CD4-positive, CD25-positive, alpha-beta regulatory T cell (primary cell): ENCODE results near the gene PHOX2B. TPM values are rescaled to one million over a fixed set of nuclear protein-coding genes. Genes with fewer than 3 reads are reported as not detected.

Experiments used
- ATAC-seq, 2 donors: fragments of 150-1000 bp; cut with Tn5 transposase; one replicate each; pipeline ENCODE4 v1.10.0; 2021; ENCODE audit warnings: low read depth in 2 of 2, moderate number of reproducible peaks in 2 of 2, moderate library complexity in 1 of 2
- DNase-seq, 3 donors: peaks; one replicate each; pipeline versions ENCODE4 v3.0.0 to v3.0.0-alpha.2; 2012 to 2022; ENCODE audit warnings: mixed read lengths in 1 of 3
- H3K27ac ChIP-seq: one replicate; pipeline ENCODE4 v1.7.0; 2013; ENCODE audit warnings: mild to moderate bottlenecking, low read length; ENCODE audit not compliant: insufficient read depth, poor library complexity, severe bottlenecking
- H3K27me3 ChIP-seq: one replicate; pipeline ENCODE4 v1.7.0; 2013; ENCODE audit warnings: low read length; ENCODE audit not compliant: control insufficient read depth, insufficient read depth
- H3K36me3 ChIP-seq: one replicate; pipeline ENCODE4 v1.7.0; 2013; ENCODE audit warnings: mild to moderate bottlenecking, low read length, moderate library complexity; ENCODE audit not compliant: control insufficient read depth, insufficient read depth
- H3K4me1 ChIP-seq: 2 replicates; pipeline ENCODE4 v1.7.0; 2013; ENCODE audit warnings: mild to moderate bottlenecking, low read length; ENCODE audit not compliant: insufficient read depth, control insufficient read depth, poor library complexity, severe bottlenecking
- H3K4me3 ChIP-seq: one replicate; pipeline ENCODE4 v1.7.0; 2013; ENCODE audit warnings: low read depth, mild to moderate bottlenecking, low read length, moderate library complexity
- H3K9me3 ChIP-seq, 2 experiments: 1 replicate in 1 of 2; 2 replicates in 1 of 2; pipeline ENCODE4 v1.7.0; 2013; ENCODE audit warnings: low read length in 2 of 2, mild to moderate bottlenecking in 1 of 2, moderate library complexity in 1 of 2; ENCODE audit not compliant: control insufficient read depth in 2 of 2
- H3K27ac Mint-ChIP-seq, 3 donors: one replicate each; pipeline ENCODE4 v1.8.0; 2020 to 2022; ENCODE audit warnings: mild to moderate bottlenecking in 3 of 3, mixed read lengths in 3 of 3, moderate library complexity in 2 of 3
- H3K27me3 Mint-ChIP-seq: one replicate; pipeline ENCODE4 v1.8.0; 2022; ENCODE audit warnings: mild to moderate bottlenecking, mixed read lengths
- H3K36me3 Mint-ChIP-seq: one replicate; pipeline ENCODE4 v1.8.0; 2020; ENCODE audit warnings: mixed read lengths
- H3K4me1 Mint-ChIP-seq, 4 donors: one replicate each; pipeline ENCODE4 v1.8.0; 2020 to 2022; ENCODE audit warnings: mixed read lengths in 4 of 4, mild to moderate bottlenecking in 1 of 4
- H3K4me3 Mint-ChIP-seq, 4 donors: one replicate each; pipeline ENCODE4 v1.8.0; 2020 to 2022; ENCODE audit warnings: mild to moderate bottlenecking in 4 of 4, mixed read lengths in 4 of 4, moderate library complexity in 3 of 4
- H3K9me3 Mint-ChIP-seq, 7 donors: one replicate each; pipeline ENCODE4 v1.8.0; 2020 to 2022; ENCODE audit warnings: mixed read lengths in 7 of 7, mild to moderate bottlenecking in 3 of 7, moderate library complexity in 2 of 7
- polyA plus RNA-seq, 4 donors: library from polyadenylated mRNA; unstranded; fragments of 300-500 nt; fragmentation: Illumina TruSeq; gene quantifications; one replicate each; pipeline ENCODE4 v1.2.3, GENCODE V29; 2021
- total RNA-seq: library from RNA; stranded (reverse); gene quantifications from one replicate; pipeline ENCODE4 v1.2.3, GENCODE V29; 2022

PHOX2B gene
- total and polyA plus RNA-seq, 5 donors from 2014 or later: not detected

GRCh38 chr4:41752081-41752836 lies 3.7 kb upstream of the PHOX2B start:
- DNase-seq: no peak
- Histone ChIP-seq H3K27ac (no peak overlapping the region), H3K4me3 (no peak overlapping the region), H3K4me1 (no peaks in the 10 kb centered on the region), H3K27me3 (peaks cover 36% of the 10 kb centered on the region), H3K9me3 (no peaks in the 10 kb centered on the region), H3K36me3 (no peaks in the 10 kb centered on the region)
- Mint-ChIP-seq H3K4me3 (no peak overlapping the region), H3K4me1 (no peaks in the 10 kb centered on the region), H3K27ac (peak overlapping the region in 1 of 3 donors; percentile 74), H3K9me3 (peaks cover 0 to 10% (median 0%) of the 10 kb centered on the region in 7 donors), H3K27me3 (peaks cover 84% of the 10 kb centered on the region), H3K36me3 (no peaks in the 10 kb centered on the region)
- ATAC-seq: no peak

- Mint-ChIP-seq H3K27me3 (peaks cover 90% of the 10 kb centered on the region), H3K4me1 (no peaks in the 10 kb centered on the region), H3K9me3 (peaks cover 0 to 10% (median 0%) of the 10 kb centered on the region in 7 donors), H3K27ac (no peak overlapping the region), H3K36me3 (no peaks in the 10 kb centered on the region), H3K4me3 (no peak overlapping the region)
- Histone ChIP-seq H3K4me1 (no peaks in the 10 kb centered on the region), H3K4me3 (no peak overlapping the region), H3K9me3 (no peaks in the 10 kb centered on the region), H3K27ac (no peak overlapping the region), H3K27me3 (peaks cover 36% of the 10 kb centered on the region), H3K36me3 (no peaks in the 10 kb centered on the region)
- no peak for DNase-seq
- ATAC-seq: no peak
Observed at GRCh38 chr4:41751449-41752061, 3.0 kb upstream of the PHOX2B start.

GRCh38 chr4:41750626-41751448 lies 2.3 kb upstream of the PHOX2B start:
- Mint-ChIP-seq H3K9me3 (peaks cover 0 to 10% (median 0%) of the 10 kb centered on the region in 7 donors), H3K27me3 (peaks cover 89% of the 10 kb centered on the region), H3K4me3 (no peak overlapping the region), H3K36me3 (no peaks in the 10 kb centered on the region), H3K27ac (no peak overlapping the region), H3K4me1 (no peaks in the 10 kb centered on the region)
- Histone ChIP-seq H3K36me3 (no peaks in the 10 kb centered on the region), H3K4me3 (no peak overlapping the region), H3K27me3 (peaks cover 36% of the 10 kb centered on the region), H3K27ac (no peak overlapping the region), H3K4me1 (no peaks in the 10 kb centered on the region), H3K9me3 (no peaks in the 10 kb centered on the region)
- ATAC-seq: no peak
- DNase-seq: peak in 1 of 3 donors; percentile 19

- Histone ChIP-seq H3K9me3 (no peaks in the 10 kb centered on the region), H3K36me3 (no peaks in the 10 kb centered on the region), H3K27ac (no peak overlapping the region), H3K4me1 (no peaks in the 10 kb centered on the region), H3K4me3 (no peak overlapping the region), H3K27me3 (peaks cover 36% of the 10 kb centered on the region)
- H3K9me3 Mint-ChIP-seq: peaks cover 0 to 10% (median 0%) of the 10 kb centered on the region in 7 donors
- no peaks in the 10 kb centered on the region for H3K36me3 Mint-ChIP-seq
- H3K27ac Mint-ChIP-seq: no peak overlapping the region
- no peak overlapping the region for H3K4me3 Mint-ChIP-seq
- ATAC-seq: no peak
- H3K27me3 Mint-ChIP-seq: peaks cover 87% of the 10 kb centered on the region
- no peaks in the 10 kb centered on the region for H3K4me1 Mint-ChIP-seq
- DNase-seq: no peak
Observed at GRCh38 chr4:41750121-41750625, 1.6 kb upstream of the PHOX2B start.

- Histone ChIP-seq H3K9me3 (no peaks in the 10 kb centered on the region), H3K4me3 (no peak overlapping the region), H3K4me1 (no peaks in the 10 kb centered on the region), H3K27me3 (peaks cover 39% of the 10 kb centered on the region), H3K36me3 (no peaks in the 10 kb centered on the region), H3K27ac (no peak overlapping the region)
- peak overlapping the region in 1 of 3 donors; percentile 64 for H3K27ac Mint-ChIP-seq
- H3K9me3 Mint-ChIP-seq: peaks cover 0 to 10% (median 0%) of the 10 kb centered on the region in 7 donors
- H3K4me3 Mint-ChIP-seq: no peak overlapping the region
- no peak for ATAC-seq
- no peaks in the 10 kb centered on the region for H3K36me3 Mint-ChIP-seq
- no peak for DNase-seq
- peaks cover 89% of the 10 kb centered on the region for H3K27me3 Mint-ChIP-seq
- peaks cover 0 to under 1% (median 0%) of the 10 kb centered on the region in 4 donors for H3K4me1 Mint-ChIP-seq
Observed at GRCh38 chr4:41749631-41750039, 1.1 kb upstream of the PHOX2B start.

GRCh38 chr4:41748074-41748570 lies 403 bp downstream of the PHOX2B start:
- Histone ChIP-seq H3K36me3 (no peaks in the 10 kb centered on the region), H3K9me3 (no peaks in the 10 kb centered on the region), H3K27me3 (peaks cover 45% of the 10 kb centered on the region), H3K27ac (no peak overlapping the region), H3K4me1 (no peaks in the 10 kb centered on the region), H3K4me3 (no peak overlapping the region)
- H3K36me3 Mint-ChIP-seq: no peaks in the 10 kb centered on the region
- peaks cover 0 to 10% (median 4%) of the 10 kb centered on the region in 7 donors for H3K9me3 Mint-ChIP-seq
- H3K4me1 Mint-ChIP-seq: peaks cover 0 to 2% (median 0%) of the 10 kb centered on the region in 4 donors
- no peak for DNase-seq
- no peak overlapping the region for H3K27ac Mint-ChIP-seq
- no peak for ATAC-seq
- peaks cover 86% of the 10 kb centered on the region for H3K27me3 Mint-ChIP-seq
- no peak overlapping the region for H3K4me3 Mint-ChIP-seq

- DNase-seq (no peak), ATAC-seq (no peak)
- H3K27me3 Mint-ChIP-seq: peaks cover 79% of the 10 kb centered on the region
- Histone ChIP-seq H3K4me3 (no peak overlapping the region), H3K4me1 (no peaks in the 10 kb centered on the region), H3K36me3 (no peaks in the 10 kb centered on the region), H3K27ac (no peak overlapping the region), H3K9me3 (no peaks in the 10 kb centered on the region), H3K27me3 (peaks cover 43% of the 10 kb centered on the region)
- H3K4me3 Mint-ChIP-seq: no peak overlapping the region
- H3K9me3 Mint-ChIP-seq: peaks cover 0 to 8% (median 4%) of the 10 kb centered on the region in 7 donors
- no peaks in the 10 kb centered on the region for H3K36me3 Mint-ChIP-seq
- H3K27ac Mint-ChIP-seq: no peak overlapping the region
- H3K4me1 Mint-ChIP-seq: peaks cover 0 to 2% (median 0%) of the 10 kb centered on the region in 4 donors
Observed at GRCh38 chr4:41747230-41748055, 1.1 kb downstream of the PHOX2B start.
